Astrocyte (in vitro differentiated cells and primary cell): Measurements from ENCODE around the gene PRKAG2. TPM values are rescaled to one million over a fixed set of nuclear protein-coding genes. Genes with fewer than 3 reads are reported as not detected.

Source experiments
- DNase-seq: peaks from one replicate; pipeline ENCODE4 v3.0.0-alpha.2; 2010; ENCODE audit warnings: low read depth
- FAIRE-seq: peaks from 2 replicates; lab custom pipeline; 2011; peaks lifted over from hg19 to GRCh38; lab: Jason Lieb, UNC
- H2AFZ ChIP-seq: 2 replicates; pipeline ENCODE4 v1.6.0; 2012; ENCODE audit warnings: low read depth, low read length, inconsistent platforms
- H3K27ac ChIP-seq: 2 replicates; pipeline ENCODE4 v1.5.1; 2011; ENCODE audit warnings: low read depth, low read length, inconsistent platforms
- H3K27me3 ChIP-seq: 2 replicates; pipeline ENCODE4 v1.6.0; 2011; ENCODE audit warnings: low read length, inconsistent platforms; ENCODE audit not compliant: insufficient read depth
- H3K36me3 ChIP-seq: 2 replicates; pipeline ENCODE4 v1.5.1; 2011; ENCODE audit warnings: low read length, inconsistent platforms; ENCODE audit not compliant: insufficient read depth
- H3K4me1 ChIP-seq: 2 replicates; pipeline ENCODE4 v1.5.1; 2011; ENCODE audit warnings: low read length, inconsistent platforms; ENCODE audit not compliant: insufficient read depth
- H3K4me2 ChIP-seq: 2 replicates; pipeline ENCODE4 v1.6.0; 2012; ENCODE audit warnings: low read length, inconsistent platforms
- H3K4me3 ChIP-seq: 2 replicates; pipeline ENCODE4 v1.5.1; 2011; ENCODE audit warnings: low read depth, mild to moderate bottlenecking, low read length, inconsistent platforms; ENCODE audit not compliant: insufficient read depth
- H3K79me2 ChIP-seq: 2 replicates; pipeline ENCODE4 v1.6.0; 2012; ENCODE audit warnings: mild to moderate bottlenecking, low read length, inconsistent platforms; ENCODE audit not compliant: insufficient read depth
- H3K9ac ChIP-seq: 2 replicates; pipeline ENCODE4 v1.6.0; 2012; ENCODE audit warnings: mild to moderate bottlenecking, low read length, inconsistent platforms
- H3K9me3 ChIP-seq: 2 replicates; pipeline ENCODE4 v1.5.1; 2012; ENCODE audit warnings: low read depth, mild to moderate bottlenecking, low read length, inconsistent platforms; ENCODE audit not compliant: insufficient read depth
- H4K20me1 ChIP-seq: 2 replicates; pipeline ENCODE4 v1.6.0; 2012; ENCODE audit warnings: low read length, inconsistent platforms; ENCODE audit not compliant: insufficient read depth
- H3K27ac Mint-ChIP-seq: one replicate; pipeline ENCODE4 v1.8.0; 2021; ENCODE audit warnings: mild to moderate bottlenecking, mixed read lengths; ENCODE audit not compliant: unreplicated experiment
- H3K27me3 Mint-ChIP-seq: one replicate; pipeline ENCODE4 v1.8.0; 2021; ENCODE audit warnings: low read depth, mixed read lengths; ENCODE audit not compliant: unreplicated experiment
- H3K36me3 Mint-ChIP-seq: one replicate; pipeline ENCODE4 v1.8.0; 2021; ENCODE audit warnings: low read depth, mixed read lengths; ENCODE audit not compliant: unreplicated experiment
- H3K4me1 Mint-ChIP-seq: one replicate; pipeline ENCODE4 v1.8.0; 2021; ENCODE audit warnings: low read depth, mixed read lengths; ENCODE audit not compliant: unreplicated experiment
- H3K4me3 Mint-ChIP-seq: one replicate; pipeline ENCODE4 v1.8.0; 2021; ENCODE audit warnings: mild to moderate bottlenecking, moderate library complexity, mixed read lengths; ENCODE audit not compliant: unreplicated experiment
- H3K9me3 Mint-ChIP-seq: one replicate; pipeline ENCODE4 v1.8.0; 2021; ENCODE audit warnings: mild to moderate bottlenecking, mixed read lengths; ENCODE audit not compliant: unreplicated experiment
- EZH2 ChIP-seq: IDR thresholded peaks from 2 replicates; pipeline ENCODE4 v1.6.1; 2012; ENCODE audit warnings: mild to moderate bottlenecking, low read length, inconsistent platforms; ENCODE audit not compliant: insufficient read depth
- total RNA-seq: library from RNA; stranded (reverse); gene quantifications from 2 replicates; pipeline ENCODE4 v1.2.1, GENCODE V29; 2021
- TF ChIP-seq, protein P1 (sequence below): IDR thresholded peaks from 2 replicates; pipeline ENCODE4 v1.5.1; 2011; ENCODE audit warnings: low read depth, mild to moderate bottlenecking, inconsistent platforms, low read length, moderate library complexity; ENCODE audit not compliant: insufficient read depth

Gene PRKAG2
- total RNA-seq, 1 donor from 2014 or later, result 40.7 TPM

DNA sequence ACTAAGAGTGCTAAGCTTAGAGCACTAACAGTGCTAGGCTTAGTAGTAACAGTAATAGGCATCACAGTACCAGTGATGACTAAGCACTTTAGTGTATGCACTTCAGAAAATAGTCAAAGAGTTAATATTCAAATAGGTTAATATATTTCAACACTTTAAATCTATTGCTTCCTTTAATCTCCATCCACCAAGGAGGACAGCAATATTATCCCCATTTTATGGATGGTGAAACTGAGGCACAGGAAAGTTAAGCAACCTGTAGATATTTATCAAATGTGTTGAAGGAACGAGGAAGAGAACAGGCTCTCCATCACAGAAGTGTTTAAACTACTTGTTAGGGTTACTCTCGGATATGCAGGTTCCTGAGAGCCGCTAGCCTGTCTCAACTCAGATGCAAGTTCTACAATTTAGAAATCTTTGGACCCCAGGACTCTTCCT lies 165.5 kb downstream of the PRKAG2 start:
- Histone ChIP-seq H3K9me3 (no peaks in the 10 kb centered on the region), H3K36me3 (no peaks in the 10 kb centered on the region), H3K79me2 (no peaks in the 10 kb centered on the region), H3K4me2 (no peak overlapping the region), H3K27me3 (no peaks in the 10 kb centered on the region), H3K9ac (no peak overlapping the region), H4K20me1 (no peaks in the 10 kb centered on the region), H2AFZ (no peak overlapping the region), H3K4me3 (no peak overlapping the region), H3K27ac (no peak overlapping the region), H3K4me1 (peaks cover 6% of the 10 kb centered on the region)
- no peaks in the 10 kb centered on the region for H3K9me3 Mint-ChIP-seq
- FAIRE-seq (no peak), DNase-seq (no peak)
- H3K27me3 Mint-ChIP-seq, result peaks cover 9% of the 10 kb centered on the region
- peaks cover 8% of the 10 kb centered on the region for H3K4me1 Mint-ChIP-seq
- no peak for TF ChIP-seq EZH2
- TF ChIP-seq, protein P1, sequence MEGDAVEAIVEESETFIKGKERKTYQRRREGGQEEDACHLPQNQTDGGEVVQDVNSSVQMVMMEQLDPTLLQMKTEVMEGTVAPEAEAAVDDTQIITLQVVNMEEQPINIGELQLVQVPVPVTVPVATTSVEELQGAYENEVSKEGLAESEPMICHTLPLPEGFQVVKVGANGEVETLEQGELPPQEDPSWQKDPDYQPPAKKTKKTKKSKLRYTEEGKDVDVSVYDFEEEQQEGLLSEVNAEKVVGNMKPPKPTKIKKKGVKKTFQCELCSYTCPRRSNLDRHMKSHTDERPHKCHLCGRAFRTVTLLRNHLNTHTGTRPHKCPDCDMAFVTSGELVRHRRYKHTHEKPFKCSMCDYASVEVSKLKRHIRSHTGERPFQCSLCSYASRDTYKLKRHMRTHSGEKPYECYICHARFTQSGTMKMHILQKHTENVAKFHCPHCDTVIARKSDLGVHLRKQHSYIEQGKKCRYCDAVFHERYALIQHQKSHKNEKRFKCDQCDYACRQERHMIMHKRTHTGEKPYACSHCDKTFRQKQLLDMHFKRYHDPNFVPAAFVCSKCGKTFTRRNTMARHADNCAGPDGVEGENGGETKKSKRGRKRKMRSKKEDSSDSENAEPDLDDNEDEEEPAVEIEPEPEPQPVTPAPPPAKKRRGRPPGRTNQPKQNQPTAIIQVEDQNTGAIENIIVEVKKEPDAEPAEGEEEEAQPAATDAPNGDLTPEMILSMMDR, result no peak
- no peak overlapping the region for H3K4me3 Mint-ChIP-seq
- H3K27ac Mint-ChIP-seq, result no peak overlapping the region
- peaks cover 4% of the 10 kb centered on the region for H3K36me3 Mint-ChIP-seq

- no peaks in the 10 kb centered on the region for H3K9me3 Mint-ChIP-seq
Observed at GRCh38 chr7:151710646-151711434, 166.1 kb downstream of the PRKAG2 start.

More at GRCh38 chr7:151710646-151711434, 166.1 kb downstream of the PRKAG2 start:
- H3K36me3 Mint-ChIP-seq, result peaks cover 4% of the 10 kb centered on the region
- H3K9me3 ChIP-seq, result no peaks in the 10 kb centered on the region
- H3K27ac ChIP-seq, result no peak overlapping the region
- peaks cover 14% of the 10 kb centered on the region for H3K4me1 Mint-ChIP-seq
- no peak overlapping the region for H3K4me3 Mint-ChIP-seq
- TF ChIP-seq EZH2, result no peak
- TF ChIP-seq, protein P1, result no peak
- H3K27me3 Mint-ChIP-seq, result peaks cover 9% of the 10 kb centered on the region
- H3K27me3 ChIP-seq, result no peaks in the 10 kb centered on the region
- H3K4me3 ChIP-seq, result no peak overlapping the region
- H3K79me2 ChIP-seq, result no peaks in the 10 kb centered on the region
- H4K20me1 ChIP-seq, result no peaks in the 10 kb centered on the region
- no peak overlapping the region for H3K9ac ChIP-seq
- H2AFZ ChIP-seq, result no peak overlapping the region
- H3K4me1 ChIP-seq, result peaks cover 13% of the 10 kb centered on the region
- DNase-seq, result no peak
- H3K27ac Mint-ChIP-seq, result peak overlapping the region; percentile 28
- H3K4me2 ChIP-seq, result no peak overlapping the region
- H3K36me3 ChIP-seq, result no peaks in the 10 kb centered on the region
- FAIRE-seq, result no peak
